Stimulated activated CD4-positive, alpha-beta T cell treated with anti-CD3 and anti-CD28 coated beads, Interleukin-4, amount 100 ng/mL, for 24 hours (primary cell): ENCODE results near the gene MTA1.

Source experiments
- DNase-seq: peaks from one replicate; pipeline ENCODE4 v3.0.0-alpha.2; 2020

Gene MTA1

DNA sequence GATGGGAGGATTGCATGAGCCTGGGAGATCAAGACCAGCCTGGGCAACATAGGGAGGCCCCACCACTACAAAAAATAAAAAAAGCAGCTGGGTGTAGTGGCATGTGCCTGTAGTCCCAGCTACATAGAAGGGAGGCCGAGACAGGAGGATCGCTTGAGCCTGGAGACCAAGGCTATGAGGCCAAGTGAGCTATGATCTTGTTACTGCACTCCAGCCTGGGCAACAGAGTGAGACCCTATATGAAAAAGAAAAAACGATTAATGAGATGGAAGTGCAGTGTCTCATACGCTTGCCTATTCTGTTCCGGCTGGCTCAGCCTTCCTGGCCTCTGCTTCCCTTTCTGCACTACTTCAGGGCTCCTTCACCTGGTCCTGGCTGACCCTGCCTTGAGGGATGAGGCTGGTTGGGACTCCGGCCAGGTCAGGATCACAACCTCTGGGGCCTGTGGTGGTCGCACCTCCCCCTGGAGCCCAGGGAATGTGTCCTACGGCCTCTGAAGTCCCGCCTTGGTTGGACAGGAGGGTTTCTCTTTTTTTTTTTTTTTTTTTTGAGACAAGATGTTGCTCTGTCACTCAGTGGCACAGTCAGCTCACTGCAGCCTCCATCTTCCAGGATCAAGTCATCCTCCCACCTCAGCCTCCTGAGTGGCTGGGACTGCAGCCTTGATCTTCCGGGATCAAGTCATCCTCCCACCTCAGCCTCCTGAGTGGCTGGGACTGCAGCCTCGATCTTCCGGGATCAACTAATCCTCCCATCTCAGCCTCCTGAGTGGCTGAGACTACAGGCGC, 82.1 kb downstream of the MTA1 start:
- DNase-seq: no peak

DNA sequence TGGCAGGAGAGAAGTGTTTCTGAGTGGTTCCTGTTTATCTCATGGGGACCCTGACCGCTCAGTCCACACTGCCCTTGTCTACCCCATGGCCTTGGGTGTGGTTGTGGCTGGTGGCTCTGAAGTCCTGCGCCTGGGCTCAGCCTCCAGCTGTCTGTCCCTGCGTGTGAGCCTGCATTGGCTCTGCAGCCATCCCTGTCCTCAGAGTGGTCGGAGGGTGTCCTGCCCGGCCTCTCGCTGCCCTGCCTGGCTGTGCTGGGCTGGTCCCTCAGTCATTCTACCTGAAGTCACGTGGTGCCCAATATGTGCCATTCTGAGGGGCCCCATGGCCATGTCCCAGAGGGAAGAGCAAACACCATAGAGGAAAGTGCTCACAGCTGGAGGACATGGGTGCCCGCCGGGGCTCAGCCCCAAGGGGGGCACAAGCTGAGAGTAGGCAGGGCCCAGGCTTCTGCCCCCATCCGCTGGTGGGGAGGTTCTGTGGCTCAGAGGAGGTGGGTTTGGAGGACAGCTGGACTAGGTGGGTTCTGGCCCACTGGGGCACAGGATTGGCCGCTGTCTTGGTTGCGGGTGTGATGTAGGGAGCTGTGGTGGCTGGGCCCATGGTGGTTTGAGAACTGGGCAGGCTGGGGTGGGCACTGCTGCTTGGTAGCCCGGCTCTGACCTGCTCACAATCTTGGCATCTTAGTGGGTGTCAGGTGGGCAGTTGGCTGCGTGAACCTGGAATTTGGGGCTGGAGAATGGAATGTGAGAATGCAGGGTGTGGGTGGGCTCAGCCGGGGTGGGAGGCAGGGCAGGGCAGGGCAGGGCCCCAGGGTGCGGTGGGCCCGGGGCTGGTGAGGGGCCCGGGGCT, 83.0 kb downstream of the MTA1 start:
- DNase-seq: no peak

DNA sequence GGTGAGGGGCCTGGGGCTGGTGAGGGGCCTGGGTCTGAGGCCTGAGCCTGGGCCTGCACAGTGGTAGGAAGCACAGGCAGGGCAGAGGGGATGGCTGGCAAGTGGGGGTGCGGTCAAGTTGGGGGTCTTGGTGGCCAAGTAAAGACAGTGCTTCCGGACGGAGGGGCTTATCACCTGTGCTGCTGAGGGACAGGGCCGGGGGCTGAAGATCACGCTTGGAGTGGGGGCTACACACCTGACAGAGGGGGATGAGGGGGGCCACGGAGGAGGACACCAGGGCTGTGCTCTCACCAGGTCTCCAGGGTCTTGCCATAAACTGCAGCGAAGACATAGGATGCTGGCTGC, 83.6 kb downstream of the MTA1 start:
- no peak for DNase-seq

DNA sequence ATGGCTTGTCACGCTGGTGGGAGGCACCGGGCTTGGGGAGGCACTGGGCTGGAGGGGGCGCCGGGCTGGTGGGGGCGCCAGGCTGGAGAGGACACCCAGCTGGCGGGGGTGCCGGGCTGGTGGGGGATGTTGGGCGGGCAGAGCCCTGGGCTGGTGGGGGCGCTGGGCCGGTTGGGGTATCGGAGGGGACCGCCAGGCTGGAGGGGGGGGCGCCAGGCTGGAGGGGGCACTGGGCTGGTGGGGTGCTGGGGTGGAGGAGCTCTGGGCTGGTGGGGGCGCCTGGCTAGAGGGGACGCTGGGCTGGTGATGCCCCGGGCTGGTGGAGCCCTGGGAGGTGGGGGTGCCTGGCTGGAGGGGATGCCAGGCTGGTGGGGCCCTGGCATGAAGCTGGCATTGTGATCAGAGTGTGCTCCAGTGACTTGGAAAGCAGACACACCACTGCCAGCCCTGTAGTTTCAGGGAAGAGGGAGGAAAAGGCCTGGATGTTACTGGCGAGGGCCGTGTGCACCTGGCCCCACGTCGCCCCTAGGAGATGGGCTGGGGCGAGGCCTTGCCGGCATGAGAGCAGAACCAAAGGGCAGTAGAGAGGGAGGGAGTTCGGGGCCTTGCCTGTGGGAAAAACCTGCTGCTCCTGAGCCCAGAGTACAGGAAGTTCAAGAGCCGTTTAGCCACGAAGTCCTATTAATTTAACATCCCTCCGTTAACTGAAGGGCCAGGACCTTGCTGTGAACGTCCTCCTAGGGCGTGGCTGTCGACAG, 84.5 kb downstream of the MTA1 start:
- DNase-seq: no peak

DNA sequence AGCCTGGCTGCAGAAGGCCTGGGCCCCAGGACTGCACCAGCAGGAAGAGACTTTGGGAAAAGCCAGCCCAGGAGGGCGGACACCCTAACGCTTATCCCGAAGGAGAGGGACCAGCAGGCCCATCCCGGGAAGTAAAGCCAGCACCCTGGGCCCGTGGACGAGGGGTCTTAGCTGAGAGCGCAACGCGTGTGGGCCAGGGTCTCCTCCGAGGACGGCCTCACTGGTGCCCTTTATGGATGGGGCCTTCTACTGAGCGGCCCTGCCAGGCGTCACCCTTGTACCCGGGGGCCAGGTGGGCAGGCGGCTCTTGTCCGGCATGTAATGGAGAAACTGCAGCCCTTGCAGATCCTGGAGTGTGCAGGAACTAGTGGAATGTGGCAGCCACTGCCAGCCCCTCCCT, 85.5 kb downstream of the MTA1 start:
- DNase-seq: no peak

DNA sequence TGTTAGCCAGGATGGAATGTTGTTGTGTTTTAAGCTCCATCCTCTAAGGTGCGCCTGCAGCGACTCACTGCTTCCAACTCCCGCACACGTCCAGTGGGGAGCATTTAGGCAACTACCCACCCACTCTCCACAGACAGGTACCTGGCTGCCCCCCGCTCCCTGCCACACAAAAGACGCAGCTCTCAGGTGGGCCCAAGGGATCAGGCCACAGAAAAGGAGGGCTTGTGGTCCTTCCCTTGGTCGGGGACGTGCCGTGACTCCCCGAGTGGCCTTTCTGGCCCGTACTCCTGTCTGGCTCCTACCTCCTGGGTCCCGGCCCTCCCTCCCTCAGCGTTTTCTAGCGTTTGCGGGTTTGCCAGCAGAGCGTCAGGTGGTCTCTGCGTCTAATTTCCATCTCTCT, 87.6 kb downstream of the MTA1 start:
- DNase-seq: no peak

DNA sequence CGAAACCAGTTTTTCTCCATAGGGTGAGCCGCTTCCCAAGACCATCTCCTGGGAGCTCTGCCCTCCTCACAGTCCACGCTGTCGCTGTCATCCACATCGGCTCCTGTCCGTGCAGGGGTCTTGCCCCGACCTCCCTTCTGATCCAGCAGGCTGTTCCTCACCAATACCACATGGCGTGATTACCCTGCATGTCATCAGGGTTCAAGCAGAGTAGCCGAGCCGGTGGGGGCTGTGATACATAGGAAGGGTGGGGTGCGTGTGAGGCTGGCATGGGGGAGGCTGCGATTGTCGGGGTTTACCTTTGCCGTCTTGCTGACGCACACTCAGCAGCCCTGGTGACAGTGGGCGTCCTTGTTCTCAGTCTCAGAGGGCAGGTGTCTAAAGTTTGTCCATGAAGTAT, 88.4 kb downstream of the MTA1 start:
- DNase-seq: no peak

DNA sequence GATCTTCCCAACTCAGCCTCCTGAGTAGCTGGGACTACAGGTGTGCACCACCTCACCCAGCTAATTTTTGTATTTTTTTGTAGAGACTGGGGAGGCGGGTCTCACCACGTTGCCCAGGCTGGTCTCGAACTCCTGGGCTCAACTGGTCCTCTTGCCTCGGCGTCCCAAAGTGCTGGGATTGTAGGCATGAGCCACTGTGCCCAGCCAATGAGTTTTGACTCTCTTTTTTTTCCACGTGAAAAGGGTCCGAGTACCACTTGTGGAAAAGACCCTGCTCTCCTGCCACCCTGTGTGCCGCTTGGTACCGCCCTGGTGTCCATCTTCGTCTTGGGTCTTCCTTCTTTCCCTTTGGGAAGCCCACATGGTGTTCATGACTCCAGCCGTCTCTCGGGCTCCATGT, 89.0 kb downstream of the MTA1 start:
- DNase-seq: no peak

DNA sequence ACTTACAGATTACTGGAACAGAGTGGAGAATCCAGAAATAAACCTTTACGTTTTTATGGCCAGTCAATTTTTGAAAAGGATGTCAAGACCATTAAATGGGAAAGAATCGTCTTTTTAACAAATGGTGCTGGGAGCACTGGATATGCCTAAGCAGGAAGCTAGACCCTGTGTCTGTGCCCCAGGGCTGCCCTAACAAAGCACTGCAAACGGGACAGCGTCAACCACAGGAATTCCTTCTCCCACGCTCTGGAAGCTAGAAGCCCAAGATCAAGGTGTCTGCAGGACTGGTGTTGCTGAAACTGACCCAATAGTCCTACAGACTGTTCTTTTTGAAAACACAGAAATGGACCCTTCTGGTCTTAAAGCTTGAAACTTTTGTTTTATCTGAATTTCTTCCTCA, 97.5 kb downstream of the MTA1 start:
- no peak for DNase-seq

DNA sequence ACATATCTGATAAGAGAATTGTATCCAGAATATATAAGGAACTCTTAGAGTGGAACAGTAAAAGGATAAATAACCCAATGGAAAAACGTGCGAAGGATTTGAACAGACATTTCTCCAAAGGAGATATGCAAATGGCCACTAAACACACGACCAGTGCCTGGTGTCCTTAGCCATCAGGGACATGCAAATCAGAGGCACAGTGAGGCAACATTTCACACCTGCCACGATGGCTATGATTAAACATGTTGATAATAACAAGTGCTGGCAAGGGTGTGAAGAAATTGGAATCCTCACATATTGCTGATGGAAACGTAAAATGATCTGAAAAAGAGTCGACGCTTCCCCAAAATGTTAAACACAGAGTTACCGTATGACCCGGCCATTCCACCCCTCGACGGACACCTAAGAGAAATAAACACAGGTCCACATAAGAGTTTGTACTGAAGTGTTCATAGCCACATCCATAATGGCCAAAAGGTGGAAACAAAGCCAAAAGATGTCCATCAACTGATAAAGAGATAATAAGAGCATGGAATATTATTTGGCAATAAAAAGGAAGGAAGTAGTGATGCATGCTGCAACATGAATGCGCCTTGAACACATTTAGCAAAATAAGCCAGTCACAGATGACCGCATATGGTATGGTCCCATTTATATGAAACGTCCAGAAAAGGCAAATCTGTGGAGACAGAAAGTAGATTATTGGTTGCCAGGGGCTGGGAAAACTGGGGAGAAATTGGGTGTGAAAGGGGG, 100.5 kb downstream of the MTA1 start:
- no peak for DNase-seq
